Measurements from ENCODE around the gene SMYD1. TPM values are rescaled to one million over a fixed set of nuclear protein-coding genes. Genes with fewer than 3 reads are reported as not detected.

Gene SMYD1
- total RNA-seq, 1 donor from 2014 or later: not detected

DNA sequence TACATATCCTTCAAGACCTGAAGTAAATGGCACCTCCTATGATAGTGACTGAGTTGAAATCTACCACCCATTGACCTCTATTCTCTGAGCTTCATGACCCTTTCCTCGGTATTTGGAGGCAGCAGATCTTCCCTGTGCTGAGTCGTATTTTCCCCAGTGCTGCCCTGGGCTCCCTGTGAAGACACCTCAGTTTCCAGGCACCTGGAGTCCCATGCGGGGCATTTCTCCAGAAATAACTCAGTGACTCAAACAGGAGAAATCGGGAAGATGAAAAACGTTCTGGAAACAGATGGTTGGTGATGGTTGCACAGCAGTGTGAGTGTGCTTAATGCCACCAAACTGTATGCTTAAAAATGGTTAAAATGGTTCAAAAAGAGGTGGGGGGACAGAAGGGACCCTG lies 18.0 kb downstream of the SMYD1 start:
- Mint-ChIP-seq H3K9me3 (ENCODE audit: low read depth) (no peaks in the 10 kb centered on the region), H3K27ac (ENCODE audit: unreplicated experiment) (no peak overlapping the region), H3K4me1 (ENCODE audit: low read depth) (no peaks in the 10 kb centered on the region), H3K36me3 (ENCODE audit: low read depth) (no peaks in the 10 kb centered on the region), H3K27me3 (ENCODE audit: low read depth) (peaks cover 5% of the 10 kb centered on the region), H3K4me3 (ENCODE audit: unreplicated experiment) (no peak overlapping the region)
- no peak for DNase-seq (ENCODE audit: low spot score)
- TF ChIP-seq, protein P1, sequence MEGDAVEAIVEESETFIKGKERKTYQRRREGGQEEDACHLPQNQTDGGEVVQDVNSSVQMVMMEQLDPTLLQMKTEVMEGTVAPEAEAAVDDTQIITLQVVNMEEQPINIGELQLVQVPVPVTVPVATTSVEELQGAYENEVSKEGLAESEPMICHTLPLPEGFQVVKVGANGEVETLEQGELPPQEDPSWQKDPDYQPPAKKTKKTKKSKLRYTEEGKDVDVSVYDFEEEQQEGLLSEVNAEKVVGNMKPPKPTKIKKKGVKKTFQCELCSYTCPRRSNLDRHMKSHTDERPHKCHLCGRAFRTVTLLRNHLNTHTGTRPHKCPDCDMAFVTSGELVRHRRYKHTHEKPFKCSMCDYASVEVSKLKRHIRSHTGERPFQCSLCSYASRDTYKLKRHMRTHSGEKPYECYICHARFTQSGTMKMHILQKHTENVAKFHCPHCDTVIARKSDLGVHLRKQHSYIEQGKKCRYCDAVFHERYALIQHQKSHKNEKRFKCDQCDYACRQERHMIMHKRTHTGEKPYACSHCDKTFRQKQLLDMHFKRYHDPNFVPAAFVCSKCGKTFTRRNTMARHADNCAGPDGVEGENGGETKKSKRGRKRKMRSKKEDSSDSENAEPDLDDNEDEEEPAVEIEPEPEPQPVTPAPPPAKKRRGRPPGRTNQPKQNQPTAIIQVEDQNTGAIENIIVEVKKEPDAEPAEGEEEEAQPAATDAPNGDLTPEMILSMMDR (IDR thresholded peaks at IDR 0.05): no peak

DNA sequence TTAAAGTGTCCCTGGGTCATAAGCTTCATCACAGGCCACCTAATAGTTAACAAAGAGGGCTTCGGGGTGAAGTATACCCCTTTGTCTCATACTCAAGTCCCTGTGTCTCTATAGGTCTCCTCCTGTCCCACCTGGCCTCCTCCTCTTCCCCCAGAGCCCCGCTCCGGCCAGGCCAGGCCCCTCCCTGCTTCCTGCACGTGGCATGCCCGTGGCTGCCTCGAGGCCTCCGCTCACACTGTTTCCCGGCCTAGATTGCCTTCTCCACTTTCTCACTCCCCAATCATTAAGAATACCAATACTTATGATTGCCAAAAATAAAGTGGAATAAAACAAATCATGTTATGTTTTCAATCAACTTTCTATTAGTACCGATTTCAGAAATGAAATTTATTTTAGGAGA lies 18.8 kb downstream of the SMYD1 start:
- H3K36me3 Mint-ChIP-seq (ENCODE audit: low read depth): no peaks in the 10 kb centered on the region
- TF ChIP-seq, protein P1 (IDR thresholded peaks at IDR 0.05): no peak
- no peaks in the 10 kb centered on the region for H3K9me3 Mint-ChIP-seq (ENCODE audit: low read depth)
- H3K4me1 Mint-ChIP-seq (ENCODE audit: low read depth): no peaks in the 10 kb centered on the region
- no peak overlapping the region for H3K4me3 Mint-ChIP-seq (ENCODE audit: unreplicated experiment)
- H3K27me3 Mint-ChIP-seq (ENCODE audit: low read depth): peaks cover 5% of the 10 kb centered on the region
- DNase-seq (ENCODE audit: low spot score): no peak
- no peak overlapping the region for H3K27ac Mint-ChIP-seq (ENCODE audit: unreplicated experiment)

DNA sequence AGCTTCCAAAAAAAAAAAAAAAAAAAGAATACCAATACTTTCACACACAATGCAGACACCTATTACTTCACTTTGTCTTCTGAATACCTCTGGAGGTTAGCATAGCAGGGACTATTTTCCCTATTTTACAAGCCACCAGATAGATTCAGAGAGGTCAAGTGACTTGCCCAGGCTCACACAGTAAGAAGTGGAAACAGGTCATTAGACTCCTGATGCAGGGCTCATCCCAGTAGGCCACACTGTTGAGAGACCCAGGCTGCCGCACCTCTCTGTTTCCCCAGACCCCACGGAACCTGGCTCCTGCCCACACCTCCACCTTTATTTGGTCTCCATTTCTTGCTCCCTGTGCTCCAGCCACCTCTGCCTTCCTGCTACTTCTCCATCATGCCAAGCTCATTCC lies 19.4 kb downstream of the SMYD1 start:
- TF ChIP-seq, protein P1 (IDR thresholded peaks at IDR 0.05): no peak
- DNase-seq (ENCODE audit: low spot score): no peak
- Mint-ChIP-seq H3K36me3 (ENCODE audit: low read depth) (no peaks in the 10 kb centered on the region), H3K9me3 (ENCODE audit: low read depth) (no peaks in the 10 kb centered on the region), H3K27me3 (ENCODE audit: low read depth) (peaks cover 5% of the 10 kb centered on the region), H3K27ac (ENCODE audit: unreplicated experiment) (no peak overlapping the region), H3K4me1 (ENCODE audit: low read depth) (no peaks in the 10 kb centered on the region), H3K4me3 (ENCODE audit: unreplicated experiment) (no peak overlapping the region)

DNA sequence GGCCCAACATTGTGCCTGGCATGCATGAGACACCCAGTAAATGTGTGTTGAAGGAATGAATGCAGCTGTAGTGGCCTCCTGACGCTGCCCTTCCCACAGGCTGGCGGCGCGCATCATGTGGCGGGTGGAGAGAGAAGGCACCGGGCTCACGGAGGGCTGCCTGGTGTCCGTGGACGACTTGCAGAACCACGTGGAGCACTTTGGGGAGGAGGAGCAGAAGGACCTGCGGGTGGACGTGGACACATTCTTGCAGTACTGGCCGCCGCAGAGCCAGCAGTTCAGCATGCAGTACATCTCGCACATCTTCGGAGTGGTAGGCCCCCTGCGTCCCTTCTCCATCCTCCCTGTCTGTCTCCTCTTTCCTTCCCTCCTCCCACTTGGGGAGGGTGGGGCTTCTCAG lies 20.1 kb downstream of the SMYD1 start:
- TF ChIP-seq, protein P1 (IDR thresholded peaks at IDR 0.05): no peak
- Mint-ChIP-seq H3K4me1 (ENCODE audit: low read depth) (no peaks in the 10 kb centered on the region), H3K27me3 (ENCODE audit: low read depth) (peaks cover 5% of the 10 kb centered on the region), H3K36me3 (ENCODE audit: low read depth) (no peaks in the 10 kb centered on the region), H3K4me3 (ENCODE audit: unreplicated experiment) (no peak overlapping the region), H3K27ac (ENCODE audit: unreplicated experiment) (no peak overlapping the region), H3K9me3 (ENCODE audit: low read depth) (no peaks in the 10 kb centered on the region)
- DNase-seq (ENCODE audit: low spot score): no peak

DNA sequence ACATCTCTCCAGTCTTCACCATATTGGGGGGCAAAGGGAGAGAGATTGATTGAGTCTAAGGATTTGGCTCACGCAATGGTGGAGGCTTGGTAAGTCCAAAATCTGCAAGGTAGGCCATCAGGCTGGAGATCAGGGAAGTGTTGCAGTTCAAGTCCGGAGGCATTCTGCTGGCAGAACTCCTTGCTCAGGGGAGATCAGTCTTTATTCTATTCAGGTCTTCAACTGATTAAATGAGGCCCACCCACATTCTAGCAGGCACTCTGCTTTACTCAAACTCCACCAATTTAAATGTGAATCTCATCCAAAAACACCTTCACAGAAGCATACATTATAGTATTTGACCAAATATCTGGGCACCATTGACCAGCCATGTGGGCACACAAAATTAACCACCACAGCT lies 21.4 kb downstream of the SMYD1 start:
- Mint-ChIP-seq H3K36me3 (ENCODE audit: low read depth) (no peaks in the 10 kb centered on the region), H3K27ac (ENCODE audit: unreplicated experiment) (no peak overlapping the region), H3K4me1 (ENCODE audit: low read depth) (no peaks in the 10 kb centered on the region), H3K9me3 (ENCODE audit: low read depth) (no peaks in the 10 kb centered on the region), H3K4me3 (ENCODE audit: unreplicated experiment) (no peak overlapping the region), H3K27me3 (ENCODE audit: low read depth) (peaks cover 3% of the 10 kb centered on the region)
- DNase-seq (ENCODE audit: low spot score): no peak
- TF ChIP-seq, protein P1 (IDR thresholded peaks at IDR 0.05): no peak

Data from chondrocyte (in vitro differentiated cells).